Tibial nerve (tissue), 4 donors: Measurements from ENCODE around the gene ADGRL3.

Experiments
- CTCF ChIP-seq, 5 experiments: fragments of 200-600 bp in 3 of 5; fragments of 450-650 bp in 2 of 5; sonication (generic) in 3 of 5; IDR thresholded peaks; one replicate each; pipeline ENCODE4 v1.5.1; 2016 to 2019; ENCODE audit warnings: antibody characterized with exemption in 5 of 5, mild to moderate bottlenecking in 3 of 5, moderate library complexity in 2 of 5
- EP300 ChIP-seq, 2 donors: sonication (generic); formaldehyde crosslinking; IDR thresholded peaks; one replicate each; pipeline ENCODE4 v1.6.1; 2017; ENCODE audit warnings: antibody characterized with exemption in 2 of 2, mild to moderate bottlenecking in 1 of 2

- no peak for TF ChIP-seq EP300 (IDR thresholded peaks at IDR 0.05)
- TF ChIP-seq CTCF (IDR thresholded peaks at IDR 0.05) = no peak
Observed at GRCh38 chr4:61750810-61751209, 550.7 kb downstream of the ADGRL3 start.
